GM19467 (cell line): Measurements from ENCODE around the gene MGAT4A.

Experiments
- ATAC-seq: cut with Tn5 transposase; IDR thresholded peaks from one replicate; pipeline ENCODE4 v1.9.1; 2021; ENCODE audit warnings: mild to moderate bottlenecking, moderate library complexity; ENCODE audit not compliant: unreplicated experiment

The MGAT4A gene

DNA sequence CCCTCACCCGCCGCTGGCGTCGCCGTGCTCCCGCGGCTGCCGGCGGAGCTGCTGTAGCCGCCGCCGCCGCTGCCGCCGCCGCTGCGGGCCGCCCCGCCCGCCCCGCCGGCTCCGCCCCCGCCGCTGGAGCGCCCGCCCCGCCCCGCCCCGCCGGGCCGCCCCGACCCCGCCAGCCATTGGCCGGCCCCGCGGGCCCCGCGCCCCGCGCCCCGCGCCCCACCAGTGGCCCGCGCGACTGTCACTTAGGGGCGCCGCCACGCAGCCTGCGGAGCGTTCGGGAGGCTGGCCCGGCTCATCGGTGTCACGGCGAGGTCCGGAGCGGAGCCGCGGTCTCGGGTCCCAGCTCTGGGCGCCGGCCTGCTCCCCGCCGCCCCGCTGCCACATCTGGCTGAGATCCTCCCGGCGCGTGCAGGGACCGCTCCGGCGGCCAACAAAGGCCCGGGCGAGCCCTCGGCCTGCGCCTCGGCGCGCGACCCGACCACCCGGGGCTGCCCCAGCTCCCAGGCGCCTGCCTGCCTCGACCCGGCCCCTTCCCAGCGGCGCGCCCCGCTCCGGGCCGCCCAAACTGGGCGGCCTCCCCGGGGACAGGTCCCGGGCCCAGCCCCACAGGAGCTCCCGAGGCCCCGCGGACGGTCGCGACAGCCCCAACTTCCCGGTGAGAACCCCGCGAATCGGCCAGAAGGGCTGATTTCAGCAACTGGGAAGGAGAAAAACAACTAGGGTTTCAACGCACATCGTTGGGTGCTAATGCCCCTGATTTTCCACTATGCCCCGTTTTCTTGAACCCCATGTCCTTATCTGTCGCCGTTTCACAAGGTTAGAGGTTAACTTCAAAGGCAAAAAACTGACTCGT lies at the start of gene MGAT4A:
Gene MGAT4A (minus strand): TSS at position 92 of the 853 bp plus-strand sequence. CDS start 4,800 bp downstream, outside the sequence.
- peak; percentile 67 for ATAC-seq

DNA sequence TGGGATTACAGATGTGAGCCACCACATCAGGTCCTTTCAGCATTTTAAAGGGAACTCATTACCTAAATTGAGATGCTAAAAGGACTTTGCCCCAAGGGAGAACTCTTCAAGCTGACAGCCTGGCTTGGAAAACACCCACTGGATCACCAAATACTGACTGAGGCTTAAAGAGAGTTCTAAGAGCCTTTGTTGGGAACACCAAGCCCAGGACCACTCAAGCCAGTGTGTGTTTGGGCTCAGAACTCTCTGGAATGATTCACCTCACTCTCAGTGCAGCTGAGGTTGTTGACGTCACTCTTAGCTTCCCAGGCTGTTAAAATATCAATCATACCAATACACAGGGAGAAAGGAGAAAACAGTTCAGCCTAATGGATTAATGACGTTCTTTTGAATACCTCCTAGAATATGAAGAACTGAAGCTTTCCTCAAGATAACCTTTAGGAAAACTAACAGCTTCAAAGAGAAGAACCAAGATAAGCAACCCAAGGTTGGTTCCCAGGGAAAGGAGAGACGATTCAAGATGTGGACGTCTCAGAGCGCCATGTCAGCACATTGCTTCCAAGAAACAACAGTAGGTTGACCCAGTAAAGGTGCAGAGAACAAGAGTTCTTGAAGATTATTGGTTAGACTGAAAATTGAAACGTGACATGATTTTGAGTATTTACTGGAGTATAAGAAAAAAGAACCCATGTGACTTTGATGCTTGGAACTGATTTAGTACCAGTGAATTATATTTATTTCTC lies 48.0 kb upstream of the MGAT4A start:
- no peak for ATAC-seq

DNA sequence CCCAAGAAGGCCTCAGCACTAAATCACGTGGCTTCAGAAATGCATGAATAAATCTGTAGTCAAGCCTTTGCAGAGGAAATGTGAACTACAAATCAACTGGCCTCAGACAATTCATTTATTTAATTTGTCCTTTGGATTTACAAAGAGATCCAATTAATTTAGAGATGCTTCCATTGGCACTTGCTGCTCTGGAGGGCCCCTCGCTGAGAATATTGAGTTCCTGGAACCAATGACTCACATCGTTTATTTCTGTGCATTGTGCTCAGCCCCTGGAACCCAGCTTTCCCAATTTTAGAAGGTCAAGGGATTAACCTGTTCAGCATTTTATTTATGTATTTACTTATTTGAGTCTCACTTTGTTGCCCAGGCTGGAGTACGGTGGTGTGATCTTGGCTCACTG lies 47.2 kb upstream of the MGAT4A start:
- ATAC-seq: no peak

DNA sequence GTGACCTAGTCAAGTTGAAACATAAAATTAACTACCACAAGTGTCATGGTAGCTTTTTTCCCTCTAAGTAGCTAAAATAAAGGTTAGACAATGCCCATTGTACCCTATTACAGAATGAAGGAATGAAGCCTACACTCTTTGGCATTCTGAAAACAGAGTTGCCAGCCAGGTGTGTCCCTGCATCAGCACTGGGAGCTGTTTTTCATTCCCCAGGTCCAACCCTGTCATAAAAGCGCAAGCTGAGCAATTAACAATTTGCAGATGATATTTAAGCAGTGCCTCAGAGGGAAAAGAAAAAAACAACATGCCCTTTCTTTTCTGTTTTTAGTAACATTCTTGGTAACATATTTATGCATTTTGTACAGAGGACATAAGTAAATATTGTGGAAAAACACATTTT lies 46.8 kb upstream of the MGAT4A start:
- no peak for ATAC-seq

DNA sequence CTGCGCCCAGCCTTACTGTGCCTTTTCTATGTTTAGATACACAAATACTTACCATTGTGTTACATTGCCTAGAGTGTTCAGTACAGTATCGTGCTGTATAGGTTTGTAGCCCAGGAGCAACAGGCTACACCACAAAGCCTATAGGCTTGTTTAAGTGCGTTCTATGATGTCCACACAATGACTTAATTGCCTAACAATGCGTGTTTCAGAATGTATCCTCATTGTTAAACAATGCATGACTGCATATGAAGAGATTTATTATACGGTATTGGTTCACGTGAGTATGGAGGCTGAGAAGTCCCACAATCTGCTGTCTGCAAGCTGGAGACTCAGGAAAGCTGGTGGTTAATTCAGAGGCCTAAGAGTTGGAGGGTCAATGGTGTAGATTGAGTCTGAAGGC lies 46.1 kb upstream of the MGAT4A start:
- no peak for ATAC-seq

DNA sequence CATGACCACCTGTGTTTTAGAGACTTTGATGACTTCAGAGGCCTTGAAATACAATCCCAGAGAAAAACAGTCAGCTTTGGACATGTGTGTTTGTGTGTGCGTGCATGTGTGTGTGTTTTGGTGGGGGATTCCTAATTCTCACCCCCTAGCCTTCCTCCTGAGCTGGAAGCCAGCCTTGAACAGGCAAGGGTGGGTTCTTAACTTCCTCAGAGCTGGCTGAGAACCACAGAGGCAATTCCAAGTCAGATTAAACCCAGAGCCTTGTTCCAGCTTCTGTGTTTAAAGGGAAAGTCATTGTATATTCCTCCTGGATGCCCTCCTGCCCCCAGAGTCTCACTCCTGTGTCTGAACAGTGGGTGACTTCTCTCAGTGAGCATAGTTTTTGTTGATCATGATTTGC lies 45.2 kb upstream of the MGAT4A start:
- ATAC-seq: no peak

DNA sequence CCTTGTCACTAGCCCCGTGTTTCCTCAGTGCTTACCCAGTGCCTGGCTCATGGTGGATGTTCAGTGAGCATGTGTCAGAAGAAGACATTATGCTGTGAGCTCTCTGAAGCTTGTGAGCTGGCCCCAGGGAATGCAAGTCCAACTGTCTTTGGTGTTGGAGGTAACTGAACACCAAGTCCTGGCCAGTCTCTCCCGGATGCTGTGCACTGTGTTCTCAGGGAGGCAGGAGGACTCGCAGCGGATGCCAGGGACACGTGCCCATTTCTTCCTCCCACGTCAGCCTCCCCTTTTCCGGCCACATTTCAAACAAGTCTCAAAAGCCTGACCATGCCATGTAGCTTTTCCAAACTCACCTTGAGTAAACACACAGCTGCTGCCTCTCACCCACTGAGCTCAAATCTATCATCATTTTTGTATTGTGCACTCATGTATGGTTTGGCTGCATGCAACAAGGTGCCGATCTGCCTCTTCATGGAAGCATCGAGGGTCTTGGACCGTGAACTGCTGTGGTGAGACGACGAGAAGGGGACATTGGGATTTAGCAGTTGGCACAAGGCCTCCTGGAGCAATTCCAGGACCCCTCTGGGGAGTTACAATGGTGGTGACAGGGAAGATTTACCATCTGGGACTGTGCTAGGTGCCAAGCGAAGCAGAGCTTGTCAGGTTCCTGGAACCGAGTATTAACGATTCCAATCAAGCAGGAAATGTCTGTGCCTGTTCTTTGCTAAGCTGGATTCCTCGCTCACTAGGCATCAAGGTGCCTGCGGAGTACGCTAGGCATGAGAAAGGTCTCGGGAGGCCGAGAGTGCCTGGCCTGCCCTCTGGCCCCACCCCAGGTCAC lies 44.4 kb upstream of the MGAT4A start:
- no peak for ATAC-seq

DNA sequence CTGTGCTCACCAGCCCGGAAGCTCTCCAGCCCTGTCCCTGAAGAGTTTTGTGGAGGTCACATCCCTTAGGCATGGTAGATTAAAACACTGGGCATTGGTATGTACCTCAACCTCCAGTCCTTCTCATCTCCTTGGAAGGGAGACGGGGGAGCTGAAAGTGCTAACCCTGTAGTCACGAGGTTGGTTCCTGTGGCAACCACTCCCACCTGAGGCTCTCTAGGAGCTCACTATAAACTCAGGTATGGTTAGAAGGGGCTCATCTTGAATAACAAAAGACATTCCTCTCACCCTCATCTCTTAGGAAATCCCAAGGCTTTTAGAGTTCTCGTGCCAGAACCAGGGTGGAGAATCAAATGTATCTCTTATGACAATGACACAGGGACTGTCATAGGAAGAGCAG lies 43.0 kb upstream of the MGAT4A start:
- no peak for ATAC-seq

DNA sequence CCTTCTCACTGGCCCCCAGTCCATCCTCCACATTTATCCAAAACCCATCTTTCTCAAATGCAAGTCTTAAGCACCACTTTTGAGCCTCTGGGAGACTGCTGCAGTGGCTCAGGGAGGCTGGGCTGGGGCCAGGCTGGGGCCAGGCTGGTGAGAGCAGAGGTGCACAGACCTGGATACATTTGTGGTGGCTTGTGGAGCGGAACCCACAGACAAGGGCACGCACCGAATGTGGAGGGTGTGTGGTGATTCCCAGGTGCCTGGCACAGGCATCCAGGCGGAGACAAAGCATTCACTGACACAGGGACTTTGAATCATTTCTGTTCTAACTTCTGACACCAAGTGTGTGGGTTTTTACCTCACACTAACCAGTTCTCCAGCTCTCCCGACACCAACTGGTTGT lies 42.2 kb upstream of the MGAT4A start:
- no peak for ATAC-seq

DNA sequence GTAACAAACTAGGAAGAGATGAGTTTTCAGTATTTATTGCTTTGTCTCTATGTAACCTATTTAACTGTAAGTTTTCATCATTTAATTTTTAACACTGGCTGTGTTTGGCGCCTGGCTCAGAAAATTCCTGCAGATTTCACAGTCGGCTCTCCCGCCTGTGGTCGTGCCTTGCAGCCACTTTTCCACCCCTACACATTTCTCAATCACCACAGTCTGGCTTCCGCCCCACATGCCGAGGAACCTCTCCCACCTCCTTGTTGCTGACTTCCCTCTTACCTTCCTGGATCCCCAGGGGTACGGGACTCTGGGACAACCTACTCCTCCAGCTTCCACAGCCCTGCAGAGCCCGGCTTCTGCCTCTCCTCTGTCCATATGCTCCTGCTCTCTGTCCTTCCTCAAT lies 41.6 kb upstream of the MGAT4A start:
- ATAC-seq: no peak

DNA sequence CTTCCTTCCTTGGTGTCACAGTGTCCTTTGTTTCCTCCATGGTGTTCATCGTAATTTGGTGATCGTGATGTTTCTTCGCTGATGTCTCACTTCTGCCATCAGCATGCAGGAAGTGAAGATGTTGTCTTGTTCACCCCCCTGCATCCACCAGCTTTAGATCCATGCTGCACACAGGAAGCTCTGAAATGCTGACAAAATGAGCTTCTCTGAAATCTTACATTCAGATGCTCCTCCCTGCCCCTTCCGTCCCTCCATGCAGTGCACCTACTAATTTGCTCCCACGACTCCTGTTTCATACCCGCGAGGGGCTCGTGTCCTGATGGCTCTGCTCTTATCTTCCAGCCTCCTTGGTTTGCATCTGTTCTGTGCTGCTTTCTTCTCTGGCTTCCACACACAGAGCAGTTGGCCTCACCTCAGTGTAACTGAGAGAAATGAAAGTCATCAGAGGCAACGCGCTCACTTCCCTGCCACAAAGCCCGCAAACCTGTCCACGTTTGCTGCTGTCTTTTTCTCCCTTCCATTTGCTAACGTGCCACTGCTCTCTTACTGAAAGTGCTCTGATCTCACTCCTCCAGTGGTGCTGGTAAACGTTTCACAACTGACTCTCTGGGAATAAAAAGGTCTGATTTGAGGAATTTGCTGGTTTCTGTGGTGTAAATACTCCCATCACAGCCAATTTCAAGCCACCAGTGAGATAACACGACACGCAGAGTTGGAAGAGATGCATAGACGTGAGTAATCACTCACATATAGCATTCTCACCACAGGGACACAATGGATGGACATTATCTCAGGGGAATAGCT lies 41.0 kb upstream of the MGAT4A start:
- ATAC-seq: no peak

DNA sequence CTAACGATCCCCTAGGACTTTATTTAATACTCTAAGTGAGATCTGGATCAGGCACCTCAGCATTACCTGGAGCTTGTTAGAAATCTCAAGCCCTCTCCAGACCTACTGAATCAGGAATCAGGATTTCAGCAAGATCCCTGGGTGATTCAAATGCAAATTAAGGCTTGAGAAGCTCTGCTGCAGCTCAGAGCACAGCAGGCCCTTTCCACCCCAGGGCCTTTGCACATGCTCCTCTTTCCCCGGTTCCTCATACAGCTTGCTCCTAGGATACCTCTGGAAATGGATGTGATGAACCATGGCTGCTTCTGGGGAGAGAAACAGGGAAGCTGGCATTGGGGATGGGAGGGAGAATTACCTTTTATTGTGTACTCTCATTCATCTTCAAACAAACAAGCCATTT lies 40.3 kb upstream of the MGAT4A start:
- no peak for ATAC-seq

DNA sequence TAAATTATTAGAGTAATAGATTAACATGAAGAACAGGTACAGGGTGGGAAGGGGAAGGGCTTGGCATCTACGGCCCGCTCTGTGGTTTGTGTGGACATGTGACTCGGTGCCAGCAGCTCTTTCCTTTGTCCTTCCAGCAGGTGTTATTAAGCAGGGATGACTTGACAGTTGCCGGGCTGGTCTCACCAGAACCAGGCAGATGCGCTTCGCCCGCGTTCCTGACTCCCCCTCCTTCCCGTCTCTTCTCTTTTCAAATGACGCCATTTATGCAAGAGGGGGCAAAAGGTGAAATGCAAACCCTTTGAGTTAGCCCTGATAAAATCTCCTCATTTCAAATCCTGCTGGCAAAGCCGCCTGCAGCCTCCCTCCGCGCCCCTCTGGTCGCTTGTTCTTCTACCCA lies 38.9 kb upstream of the MGAT4A start:
- ATAC-seq: no peak

DNA sequence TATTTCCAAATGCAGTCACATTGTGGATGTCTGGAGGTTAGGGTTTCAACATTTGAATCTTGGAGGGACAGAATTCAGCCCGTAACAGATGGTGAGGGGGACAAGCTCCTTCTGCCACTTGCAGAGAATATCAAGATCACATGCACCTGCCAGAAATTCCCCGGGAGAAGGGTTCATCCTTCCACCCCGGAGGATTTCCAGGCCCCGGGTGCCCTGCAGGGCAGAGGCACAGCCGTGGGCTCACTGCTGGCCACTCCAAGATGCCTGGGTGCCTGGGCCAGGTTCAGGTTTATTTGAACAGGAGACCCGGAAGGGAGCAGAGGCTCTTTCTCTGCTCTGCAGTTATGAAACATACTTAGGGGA lies 38.2 kb upstream of the MGAT4A start:
- no peak for ATAC-seq

DNA sequence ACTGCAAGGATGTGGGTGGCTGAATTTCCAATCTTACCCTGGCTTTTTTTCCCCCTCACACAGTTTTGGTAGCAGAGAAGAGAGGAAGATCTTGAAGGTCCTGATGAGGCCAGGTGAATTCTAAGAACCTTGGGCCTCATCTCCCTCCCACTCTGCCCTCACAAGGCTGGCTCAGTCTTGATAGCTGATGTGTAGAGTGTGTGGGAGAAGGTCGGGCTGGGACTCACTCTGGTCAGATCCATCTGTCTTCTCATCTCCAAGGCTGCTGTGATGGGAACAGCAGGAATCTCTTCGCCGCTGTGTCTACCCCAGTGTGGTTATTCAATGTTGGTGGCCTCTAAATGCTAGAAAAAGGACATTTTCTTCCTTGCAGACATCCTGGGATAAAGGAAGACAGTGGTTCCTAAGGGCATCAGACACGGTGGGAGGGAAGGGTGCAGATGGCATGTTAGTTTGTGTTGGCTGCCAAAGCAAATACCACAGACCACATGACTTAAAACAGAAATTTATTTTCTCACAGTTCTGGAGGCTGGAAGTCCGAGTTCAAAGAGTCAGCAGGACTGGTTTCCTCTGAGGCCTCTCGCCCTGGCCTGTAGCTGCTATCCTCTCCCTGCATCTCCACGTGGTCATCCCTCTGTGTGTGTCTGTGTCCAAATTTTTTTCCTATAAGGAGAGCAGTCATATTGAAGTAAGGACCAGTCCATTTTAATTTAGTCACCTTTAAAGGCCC lies 37.6 kb upstream of the MGAT4A start:
- ATAC-seq: no peak

DNA sequence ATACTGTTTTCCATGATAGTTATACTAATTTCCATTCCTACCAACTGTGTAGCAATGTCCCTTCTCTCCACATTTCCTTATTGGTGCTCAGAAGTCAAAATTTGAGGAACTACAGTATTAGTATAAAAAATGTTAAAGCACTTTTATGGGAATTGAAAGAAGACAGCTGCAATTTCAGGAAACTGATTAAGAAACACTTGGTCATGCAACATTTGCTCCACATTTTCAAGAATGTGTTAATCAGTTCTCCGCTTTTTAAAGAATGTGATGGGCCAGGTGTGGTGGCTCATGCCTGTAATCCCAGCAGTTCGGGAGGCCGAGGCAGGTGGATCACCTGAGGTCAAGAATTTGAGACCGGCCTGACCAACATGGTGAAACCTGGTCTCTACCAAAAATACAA lies 33.6 kb upstream of the MGAT4A start:
- ATAC-seq: no peak

DNA sequence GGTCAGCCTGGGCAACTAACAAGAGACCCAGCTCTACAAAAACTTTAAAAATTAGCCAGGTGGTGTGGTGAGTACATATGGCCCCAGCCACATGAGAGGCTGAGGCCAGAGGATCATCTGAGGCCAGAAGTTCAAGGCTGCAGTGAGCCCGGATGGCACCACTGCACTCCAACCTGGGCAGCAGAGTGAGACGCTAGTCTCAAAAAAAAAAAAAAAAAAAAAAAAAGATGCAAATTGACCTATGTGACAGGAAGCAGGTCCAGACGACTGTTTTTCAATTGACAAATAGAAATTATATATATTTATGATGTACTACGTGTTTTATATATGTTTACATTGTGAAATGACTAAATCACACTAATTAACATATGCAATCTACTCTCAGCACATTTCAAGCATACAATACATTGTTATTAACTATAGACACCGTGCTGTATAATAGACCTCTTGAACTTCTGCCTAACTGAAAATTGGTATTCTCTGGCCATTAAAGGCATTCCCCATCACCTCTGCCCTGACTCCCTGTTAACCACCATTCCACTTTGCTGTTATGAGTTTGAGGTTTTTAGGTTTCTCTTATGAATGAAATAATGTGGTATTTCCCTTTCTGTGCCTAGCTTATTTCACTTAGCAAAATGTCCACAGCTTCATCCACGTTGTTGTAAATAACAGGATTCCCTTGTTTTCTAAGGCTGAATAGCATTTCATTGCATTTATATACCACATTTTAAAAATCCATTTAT lies 32.4 kb upstream of the MGAT4A start:
- ATAC-seq: no peak

DNA sequence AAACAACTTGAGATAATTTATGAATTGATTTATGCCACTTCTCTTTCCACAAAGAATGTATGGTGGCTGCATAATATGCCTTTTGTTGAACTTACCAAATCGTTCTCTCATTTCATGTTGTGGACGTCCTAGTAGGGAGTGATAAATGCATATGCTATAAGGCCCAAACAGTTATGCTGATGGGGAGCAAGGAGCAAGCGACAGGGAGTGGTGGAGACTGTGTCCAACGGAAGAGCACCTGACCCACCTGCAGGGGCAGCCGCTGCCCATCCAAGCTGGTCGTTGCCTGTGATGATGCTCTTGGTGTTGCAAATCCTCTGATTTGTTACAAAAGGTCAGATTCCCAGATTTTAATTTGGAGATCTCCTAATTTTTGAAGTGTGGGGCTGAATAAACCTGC lies 31.0 kb upstream of the MGAT4A start:
- ATAC-seq: no peak

DNA sequence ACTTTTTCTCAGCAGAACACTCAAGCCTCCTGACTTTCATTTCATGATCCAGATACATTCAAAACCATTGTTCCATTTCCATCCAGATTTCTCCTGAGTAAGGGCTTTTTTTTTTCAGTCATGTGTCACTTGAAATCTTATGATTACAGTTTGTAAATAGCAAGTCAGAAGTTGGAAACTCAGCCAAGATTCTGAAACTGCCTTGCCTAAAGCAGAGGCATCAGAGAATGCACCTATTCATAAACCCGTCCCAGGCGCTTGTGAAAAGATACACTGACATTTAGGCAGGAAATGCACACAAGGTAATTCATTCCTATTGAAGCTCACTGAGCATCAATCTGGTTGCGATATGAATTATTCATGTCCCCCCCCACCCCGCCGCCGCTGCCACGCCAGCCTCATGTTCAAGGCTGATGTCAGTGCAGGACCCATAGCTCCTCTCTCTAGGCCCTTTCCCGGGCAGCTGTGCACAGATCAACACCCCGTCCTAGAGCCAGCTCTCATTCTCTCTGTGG lies 30.4 kb upstream of the MGAT4A start:
- no peak for ATAC-seq
